ENCODE results near the gene FDX2. TPM values are rescaled to one million over a fixed set of nuclear protein-coding genes. Genes with fewer than 3 reads are reported as not detected.

Gene FDX2
- total and polyA plus RNA-seq, 8 donors: 5.5 to 30.3 (median 10.0) TPM

- intact Hi-C loops (cut with DNase I): no loop called here
- Histone ChIP-seq H3K36me3 (no peaks in the 10 kb centered on the region), H3K27ac (no peak overlapping the region), H3K4me1 (peaks cover 11 to 17% (median 12%) of the 10 kb centered on the region in 3 donors), H3K9me3 (no peaks in the 10 kb centered on the region), H3K27me3 (peaks cover 0 to 33% (median 5%) of the 10 kb centered on the region in 4 donors), H3K4me3 (peak overlapping the region in 1 of 4 donors; percentile 39)
- peak in 1 of 6 donors; percentile 66 for DNase-seq
- 1 to 2% methylated on average over 47 to 48 of the region's 48 CpGs for WGBS, 2 donors
- no peak for TF ChIP-seq CTCF (IDR thresholded peaks at IDR 0.05)
- FAIRE-seq: no peak
- peak in 3 of 4 donors; percentile 22 to 46 (median 26) for ATAC-seq
These were observed 20.4 kb downstream of the FDX2 start for GRCh38 chr19:10295305-10295846.

- Histone ChIP-seq H3K27me3 (peaks cover 0 to 38% (median 5%) of the 10 kb centered on the region in 4 donors), H3K4me1 (peaks cover 11 to 19% (median 17%) of the 10 kb centered on the region in 3 donors), H3K27ac (no peak overlapping the region), H3K4me3 (no peak overlapping the region), H3K36me3 (no peaks in the 10 kb centered on the region), H3K9me3 (no peaks in the 10 kb centered on the region)
- no peak for DNase-seq
- intact Hi-C loops (cut with DNase I): no loop called here
- no peak for ATAC-seq
- no peak for FAIRE-seq
- TF ChIP-seq CTCF (IDR thresholded peaks at IDR 0.05): no peak
- 4 to 9% methylated on average over 25 of the region's 25 CpGs for WGBS, 2 donors
These were observed 21.5 kb downstream of the FDX2 start for GRCh38 chr19:10294368-10294697.

- Histone ChIP-seq H3K9me3 (no peaks in the 10 kb centered on the region), H3K4me1 (peaks cover 11 to 21% (median 17%) of the 10 kb centered on the region in 3 donors), H3K36me3 (no peaks in the 10 kb centered on the region), H3K27me3 (peaks cover 0 to 38% (median 5%) of the 10 kb centered on the region in 4 donors), H3K4me3 (no peak overlapping the region), H3K27ac (no peak overlapping the region)
- WGBS, 2 donors: 17 to 19% methylated on average over 40 to 49 of the region's 49 CpGs
- FAIRE-seq (no peak), ATAC-seq (no peak), DNase-seq (no peak)
- intact Hi-C loops (cut with DNase I): no loop called here
- TF ChIP-seq CTCF (IDR thresholded peaks at IDR 0.05): no peak
These were observed 22.0 kb downstream of the FDX2 start for GRCh38 chr19:10293637-10294367.

- TF ChIP-seq CTCF (IDR thresholded peaks at IDR 0.05): no peak
- H3K27ac ChIP-seq: no peak overlapping the region
- no peaks in the 10 kb centered on the region for H3K36me3 ChIP-seq
- FAIRE-seq (no peak), DNase-seq (peak in 1 of 6 donors; percentile 76), ATAC-seq (no peak)
- peak overlapping the region in 2 of 4 donors; percentile 26 to 48 for H3K4me3 ChIP-seq
- H3K9me3 ChIP-seq: no peaks in the 10 kb centered on the region
- peaks cover 0 to 42% (median 7%) of the 10 kb centered on the region in 4 donors for H3K27me3 ChIP-seq
- H3K4me1 ChIP-seq: peaks cover 11 to 21% (median 17%) of the 10 kb centered on the region in 3 donors
- whole genome bisulfite sequencing, 2 donors: 9 to 15% methylated on average over 55 to 56 of the region's 56 CpGs
- intact Hi-C loops (cut with DNase I): no loop called here
These were observed 22.8 kb downstream of the FDX2 start for GRCh38 chr19:10292789-10293636.
